ENCODE measurements around the gene HSPA9.

- TF ChIP-seq POLR2A (IDR thresholded peaks at IDR 0.05; ENCODE audit: low read depth), result no peak
- TF ChIP-seq CTCF (IDR thresholded peaks at IDR 0.05), result no peak
- no peak for TF ChIP-seq EP300 (IDR thresholded peaks at IDR 0.05)
- no peak for TF ChIP-seq POLR2AphosphoS5 (IDR thresholded peaks at IDR 0.05)
These were observed 54.2 kb downstream of the HSPA9 start for GRCh38 chr5:138520971-138521370.
